Activated naive CD4-positive, alpha-beta T cell treated with Interleukin-2 at 50 U/mL for 16 hours (primary cell): ENCODE data around the gene SMG1.
"Not testable (repeated sequence)": the region's sequence is repeated elsewhere in the genome, so short reads cannot be mapped to it uniquely, and the experiment has no call there.

Experiments
- DNase-seq: peaks from one replicate; pipeline ENCODE4 v3.0.0-alpha.2; 2020

Gene SMG1

GRCh38 chr16:18796377-18796776 lies 129.8 kb downstream of the SMG1 start:
- no peak for DNase-seq

- no peak for DNase-seq
Observed at GRCh38 chr16:18792836-18793433, 133.3 kb downstream of the SMG1 start.

GRCh38 chr16:18789850-18790706 lies 136.1 kb downstream of the SMG1 start, which contains the start of gene RPS15A:
TSS of gene RPS15A (minus strand) at chr16:18790334. CDS start at chr16:18789113, 1,221 bp downstream.
- DNase-seq: peak; percentile 93

GRCh38 chr16:18789515-18789849 lies 136.7 kb downstream of the SMG1 start:
- DNase-seq: no peak

GRCh38 chr16:18788828-18789514 lies 137.2 kb downstream of the SMG1 start:
- no peak for DNase-seq

- DNase-seq: no peak
Observed at GRCh38 chr16:18784917-18785623, 141.1 kb downstream of the SMG1 start.

GRCh38 chr16:18783430-18784341 lies 142.5 kb downstream of the SMG1 start:
- no peak for DNase-seq

- peak; percentile 44 for DNase-seq
Observed at GRCh38 chr16:18782697-18783429, 143.3 kb downstream of the SMG1 start.

GRCh38 chr16:18781232-18781631 lies 145.0 kb downstream of the SMG1 start:
- not testable (repeated sequence) for DNase-seq

- DNase-seq: not testable (repeated sequence)
Observed at GRCh38 chr16:18780460-18781026, 145.7 kb downstream of the SMG1 start.

GRCh38 chr16:18777664-18778063 lies 148.5 kb downstream of the SMG1 start:
- DNase-seq: not testable (repeated sequence)

- DNase-seq: not testable (repeated sequence)
Observed at GRCh38 chr16:18776334-18776733, 149.9 kb downstream of the SMG1 start.

GRCh38 chr16:18774651-18775050 lies 151.6 kb downstream of the SMG1 start:
- not testable (repeated sequence) for DNase-seq

- not testable (repeated sequence) for DNase-seq
Observed at GRCh38 chr16:18772171-18772570, 154.0 kb downstream of the SMG1 start.

GRCh38 chr16:18770336-18770962 lies 155.8 kb downstream of the SMG1 start:
- not testable (repeated sequence) for DNase-seq

- peak; percentile 49 for DNase-seq
Observed at GRCh38 chr16:18767217-18767616, 159.0 kb downstream of the SMG1 start.

GRCh38 chr16:18762713-18763112 lies 163.5 kb downstream of the SMG1 start:
- not testable (repeated sequence) for DNase-seq

- DNase-seq: peak; percentile 61
Observed at GRCh38 chr16:18759598-18760520, 166.3 kb downstream of the SMG1 start.
